Astrocyte (in vitro differentiated cells and primary cell): ENCODE results near the gene TTYH3.

ENCODE experiments used
- EZH2 ChIP-seq: IDR thresholded peaks from 2 replicates; pipeline ENCODE4 v1.6.1; 2012; ENCODE audit warnings: mild to moderate bottlenecking, low read length, inconsistent platforms; ENCODE audit not compliant: insufficient read depth
- TF ChIP-seq, protein P1 (sequence below): IDR thresholded peaks from 2 replicates; pipeline ENCODE4 v1.5.1; 2011; ENCODE audit warnings: low read depth, mild to moderate bottlenecking, inconsistent platforms, low read length, moderate library complexity; ENCODE audit not compliant: insufficient read depth

DNA sequence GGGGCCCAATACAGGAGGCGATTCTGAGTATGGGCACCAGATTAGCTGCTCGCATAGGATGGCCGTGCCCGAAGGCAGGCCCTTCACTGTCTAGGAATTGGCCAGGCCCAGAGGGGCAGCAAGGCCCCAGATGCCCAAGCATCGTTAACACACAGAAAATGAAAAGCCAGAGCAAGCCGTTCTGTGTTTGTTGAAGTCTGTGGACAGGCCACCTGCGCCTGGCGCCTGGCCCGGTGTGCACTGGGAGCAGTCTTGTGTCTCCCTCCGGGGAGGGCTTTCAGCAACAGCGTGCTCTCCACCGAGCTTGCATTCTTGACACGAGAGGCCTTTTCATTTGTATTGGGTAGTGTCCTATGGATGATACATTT lies 34.5 kb upstream of the TTYH3 start:
- TF ChIP-seq, protein P1, sequence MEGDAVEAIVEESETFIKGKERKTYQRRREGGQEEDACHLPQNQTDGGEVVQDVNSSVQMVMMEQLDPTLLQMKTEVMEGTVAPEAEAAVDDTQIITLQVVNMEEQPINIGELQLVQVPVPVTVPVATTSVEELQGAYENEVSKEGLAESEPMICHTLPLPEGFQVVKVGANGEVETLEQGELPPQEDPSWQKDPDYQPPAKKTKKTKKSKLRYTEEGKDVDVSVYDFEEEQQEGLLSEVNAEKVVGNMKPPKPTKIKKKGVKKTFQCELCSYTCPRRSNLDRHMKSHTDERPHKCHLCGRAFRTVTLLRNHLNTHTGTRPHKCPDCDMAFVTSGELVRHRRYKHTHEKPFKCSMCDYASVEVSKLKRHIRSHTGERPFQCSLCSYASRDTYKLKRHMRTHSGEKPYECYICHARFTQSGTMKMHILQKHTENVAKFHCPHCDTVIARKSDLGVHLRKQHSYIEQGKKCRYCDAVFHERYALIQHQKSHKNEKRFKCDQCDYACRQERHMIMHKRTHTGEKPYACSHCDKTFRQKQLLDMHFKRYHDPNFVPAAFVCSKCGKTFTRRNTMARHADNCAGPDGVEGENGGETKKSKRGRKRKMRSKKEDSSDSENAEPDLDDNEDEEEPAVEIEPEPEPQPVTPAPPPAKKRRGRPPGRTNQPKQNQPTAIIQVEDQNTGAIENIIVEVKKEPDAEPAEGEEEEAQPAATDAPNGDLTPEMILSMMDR: no peak
- TF ChIP-seq EZH2: no peak
